Measurements from ENCODE around the gene IFNAR1.

DNA sequence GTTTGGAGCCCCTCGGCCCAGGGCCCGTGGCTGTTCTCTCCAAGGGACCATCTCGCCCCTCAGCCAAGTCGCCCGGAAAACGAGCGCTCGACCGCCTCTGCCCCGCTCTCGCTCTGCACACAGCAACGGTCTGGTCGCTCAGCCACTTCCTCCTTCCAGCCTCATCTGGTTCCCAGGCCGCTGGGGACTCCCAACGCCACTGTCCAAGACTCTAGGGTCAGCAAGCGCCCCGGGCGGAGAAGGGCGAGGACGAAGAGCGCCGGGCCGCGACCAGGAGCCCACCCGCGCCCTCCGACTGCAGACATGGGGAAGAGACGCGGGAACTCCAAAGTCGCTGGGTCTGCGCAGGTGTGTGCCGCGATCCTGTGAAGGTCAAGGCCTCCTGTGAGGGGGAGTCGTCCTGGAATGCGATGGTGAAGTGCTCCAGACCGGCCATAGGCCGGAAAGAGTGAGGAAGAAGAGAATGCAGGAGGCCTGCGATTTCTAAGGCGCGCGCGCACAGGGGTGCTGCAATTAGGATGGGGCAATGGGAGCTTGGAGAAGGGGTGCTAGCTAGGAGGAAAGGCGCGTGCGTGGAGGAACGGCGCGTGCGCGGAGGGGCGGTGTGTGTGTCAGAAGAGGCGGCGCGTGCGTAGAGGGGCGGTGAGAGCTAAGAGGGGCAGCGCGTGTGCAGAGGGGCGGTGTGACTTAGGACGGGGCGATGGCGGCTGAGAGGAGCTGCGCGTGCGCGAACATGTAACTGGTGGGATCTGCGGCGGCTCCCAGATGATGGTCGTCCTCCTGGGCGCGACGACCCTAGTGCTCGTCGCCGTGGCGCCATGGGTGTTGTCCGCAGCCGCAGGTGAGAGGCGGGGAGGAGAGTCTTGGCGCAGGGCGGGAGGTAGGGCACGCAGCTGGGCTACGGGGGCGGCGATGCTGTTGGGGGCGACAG is at the start of gene IFNAR1:
- TF ChIP-seq ZNF8 (CRISPR knock-in tag; IDR thresholded peaks at IDR 0.05) (no peak), OSR1 (CRISPR knock-in tag; IDR thresholded peaks at IDR 0.05) (no peak), ARNTL (CRISPR knock-in tag; IDR thresholded peaks at IDR 0.05; ENCODE audit: borderline replicate concordance, low read depth) (no peak), BACH2 (CRISPR knock-in tag; IDR thresholded peaks at IDR 0.05; ENCODE audit: borderline replicate concordance) (no peak), ZFP3 (CRISPR knock-in tag; IDR thresholded peaks at IDR 0.05) (0 out of 2 replicates have a peak, but pooled peaks have one; percentile 49), RARB (CRISPR knock-in tag; IDR thresholded peaks at IDR 0.05) (no peak), CSRNP3 (CRISPR knock-in tag; IDR thresholded peaks at IDR 0.05) (no peak)
- TF ChIP-seq, protein P1, sequence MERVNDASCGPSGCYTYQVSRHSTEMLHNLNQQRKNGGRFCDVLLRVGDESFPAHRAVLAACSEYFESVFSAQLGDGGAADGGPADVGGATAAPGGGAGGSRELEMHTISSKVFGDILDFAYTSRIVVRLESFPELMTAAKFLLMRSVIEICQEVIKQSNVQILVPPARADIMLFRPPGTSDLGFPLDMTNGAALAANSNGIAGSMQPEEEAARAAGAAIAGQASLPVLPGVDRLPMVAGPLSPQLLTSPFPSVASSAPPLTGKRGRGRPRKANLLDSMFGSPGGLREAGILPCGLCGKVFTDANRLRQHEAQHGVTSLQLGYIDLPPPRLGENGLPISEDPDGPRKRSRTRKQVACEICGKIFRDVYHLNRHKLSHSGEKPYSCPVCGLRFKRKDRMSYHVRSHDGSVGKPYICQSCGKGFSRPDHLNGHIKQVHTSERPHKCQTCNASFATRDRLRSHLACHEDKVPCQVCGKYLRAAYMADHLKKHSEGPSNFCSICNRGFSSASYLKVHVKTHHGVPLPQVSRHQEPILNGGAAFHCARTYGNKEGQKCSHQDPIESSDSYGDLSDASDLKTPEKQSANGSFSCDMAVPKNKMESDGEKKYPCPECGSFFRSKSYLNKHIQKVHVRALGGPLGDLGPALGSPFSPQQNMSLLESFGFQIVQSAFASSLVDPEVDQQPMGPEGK (CRISPR knock-in tag; IDR thresholded peaks at IDR 0.05; ENCODE audit: borderline replicate concordance): no peak

Data from SK-N-SH treated with all-trans-retinoic acid at 6 μM for 48 hours (cell line).